Muscle of arm (tissue), 12 donors: Measurements from ENCODE around the gene SCGB3A2. TPM values are rescaled to one million over a fixed set of nuclear protein-coding genes. Genes with fewer than 3 reads are reported as not detected.
"Not testable (repeated sequence)": the region's sequence is repeated elsewhere in the genome, so short reads cannot be mapped to it uniquely, and the experiment has no call there.

Source experiments
- DNase-seq: peaks from one replicate; pipeline ENCODE4 v3.0.0-alpha.2; 2013
- polyA plus RNA-seq, 12 donors: library from polyadenylated mRNA; unstranded; fragments of 120-200 nt; gene quantifications; one replicate each; pipeline ENCODE4 v1.2.1, GENCODE V29; 2013; ENCODE audit not compliant: insufficient read length in 12 of 12

SCGB3A2 gene
- polyA plus RNA-seq, 12 donors, result 0.39 to 0.63 (median 0.61) TPM; not detected in 9

DNA sequence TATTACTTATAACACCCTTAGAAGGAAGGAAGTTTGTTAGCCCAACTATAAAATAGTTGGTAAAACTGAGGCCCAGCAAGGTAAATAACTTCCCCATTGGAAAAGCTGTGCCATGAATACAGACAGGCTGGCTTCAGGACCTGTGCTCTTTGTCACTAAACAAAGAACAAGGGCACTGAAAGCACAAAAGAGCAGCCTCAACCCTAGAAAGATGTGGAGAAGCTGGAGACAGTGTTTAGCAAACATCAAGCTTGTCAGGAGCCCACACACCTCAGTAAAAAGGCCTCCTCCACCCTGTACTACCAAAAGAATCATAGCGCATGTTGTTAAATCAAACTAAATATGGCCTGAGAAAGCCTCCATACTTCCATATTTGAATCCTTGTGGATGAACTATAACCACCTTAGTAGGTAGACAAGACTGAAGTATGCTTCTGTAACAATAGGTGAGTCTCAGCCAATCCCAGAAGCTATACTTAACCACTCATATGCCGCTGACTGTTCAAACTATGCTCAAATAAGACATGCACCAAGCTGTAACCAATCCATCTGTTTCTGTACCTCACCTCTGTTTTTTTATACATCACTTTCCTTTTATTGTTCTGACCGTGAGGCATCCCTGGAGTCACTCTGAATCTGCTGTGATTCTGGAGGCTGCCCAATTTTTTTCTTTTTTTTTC, 18.4 kb upstream of the SCGB3A2 start:
- DNase-seq, result no peak

- no peak for DNase-seq
Observed at GRCh38 chr5:147860641-147861025, 17.9 kb upstream of the SCGB3A2 start.

DNA sequence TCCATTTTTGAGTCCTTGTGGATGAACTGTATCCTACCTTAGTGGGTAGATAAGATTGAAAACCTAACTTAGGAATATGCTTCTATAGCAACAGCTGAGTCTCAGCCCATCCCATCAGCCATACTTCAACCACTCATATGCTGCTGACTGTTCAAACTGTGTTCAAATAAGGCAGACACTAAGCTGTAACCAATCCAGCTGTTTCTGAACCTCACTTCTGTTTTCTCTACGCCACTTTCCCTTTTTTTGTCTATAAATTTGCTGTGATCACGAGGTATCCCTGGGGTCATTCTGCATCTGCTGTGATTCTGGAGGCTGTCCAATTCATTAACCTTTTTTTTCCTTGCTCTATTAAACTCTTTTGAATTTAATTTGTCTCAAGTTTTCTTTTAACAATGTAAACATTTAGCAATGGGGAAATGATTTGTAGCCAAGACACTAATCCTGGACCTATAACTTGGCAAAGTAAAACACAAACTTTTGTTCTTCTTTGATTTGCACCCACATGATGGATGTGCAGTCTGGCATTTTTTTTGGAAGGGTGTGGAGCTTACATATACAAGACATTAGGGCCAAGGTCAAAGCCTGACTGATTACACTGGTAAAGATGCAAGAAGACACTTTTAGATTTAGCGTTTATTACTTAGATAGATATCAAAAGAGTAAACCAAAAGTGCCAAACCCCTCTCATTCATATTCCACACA, 14.9 kb upstream of the SCGB3A2 start:
- no peak for DNase-seq

GRCh38 chr5:147869112-147869511, 9.4 kb upstream of the SCGB3A2 start:
- DNase-seq, result no peak

GRCh38 chr5:147869892-147870291, 8.6 kb upstream of the SCGB3A2 start:
- not testable (repeated sequence) for DNase-seq

- DNase-seq, result not testable (repeated sequence)
Observed at GRCh38 chr5:147871980-147872549, 6.4 kb upstream of the SCGB3A2 start.

DNA sequence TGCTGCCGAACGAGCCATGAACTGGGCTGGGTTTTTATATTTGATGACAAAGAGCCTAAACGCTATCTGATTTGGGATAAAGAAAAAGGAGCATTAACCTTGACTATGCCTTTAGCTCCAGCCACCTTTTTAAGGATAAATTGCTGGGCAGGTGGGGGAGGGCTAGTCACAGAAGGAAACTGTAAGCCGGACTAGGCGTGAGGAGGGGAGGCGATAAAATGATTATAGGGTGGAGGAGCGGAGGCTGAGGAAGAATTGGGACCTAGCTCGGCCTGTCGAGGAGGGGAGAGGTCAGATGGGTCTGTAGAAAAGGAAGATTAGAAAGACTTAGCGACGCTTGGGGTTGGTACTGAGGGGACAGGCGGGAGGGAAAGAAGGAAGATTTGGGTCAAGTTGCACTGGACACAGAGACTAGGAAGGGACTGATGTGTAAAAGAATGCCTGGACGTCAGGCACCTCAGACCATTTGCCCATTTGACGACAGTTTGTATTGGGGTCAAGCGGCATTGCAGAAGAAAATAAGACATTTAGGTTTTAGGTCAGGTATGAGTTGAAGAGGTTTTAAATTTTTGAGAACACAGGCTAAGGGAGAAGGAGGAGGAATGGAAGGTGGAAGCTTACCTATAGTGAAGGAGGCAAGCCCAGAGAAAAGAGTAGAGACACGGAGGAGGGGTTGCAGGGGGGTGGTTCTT, 5.6 kb upstream of the SCGB3A2 start:
- not testable (repeated sequence) for DNase-seq

GRCh38 chr5:147874118-147874875, 4.2 kb upstream of the SCGB3A2 start:
- not testable (repeated sequence) for DNase-seq

DNA sequence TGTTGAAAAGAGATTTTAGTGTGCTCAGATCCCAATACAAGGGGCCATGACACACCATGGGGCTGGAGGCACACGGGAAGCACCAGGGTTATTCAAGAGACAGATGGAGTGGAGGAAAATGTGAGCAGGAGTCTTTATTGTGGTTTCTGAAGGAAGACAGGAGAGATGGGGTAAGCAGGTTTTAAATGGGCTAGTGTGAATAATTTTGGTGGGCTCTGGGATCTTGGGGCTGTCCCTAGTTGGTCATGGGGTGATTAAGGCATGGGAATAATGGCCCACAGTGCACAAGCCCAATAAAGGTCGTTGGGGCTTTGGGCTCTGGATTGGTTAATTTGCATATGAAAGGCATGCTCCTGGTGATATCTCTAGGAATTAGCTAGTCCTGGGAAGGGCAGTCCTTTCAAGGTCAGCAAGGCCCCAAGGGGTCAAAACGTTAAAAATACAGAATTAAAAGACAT, 3.6 kb upstream of the SCGB3A2 start:
- no peak for DNase-seq

GRCh38 chr5:147876141-147876540, 2.4 kb upstream of the SCGB3A2 start:
- DNase-seq, result no peak

GRCh38 chr5:147876626-147877025, 1.9 kb upstream of the SCGB3A2 start:
- no peak for DNase-seq

DNA sequence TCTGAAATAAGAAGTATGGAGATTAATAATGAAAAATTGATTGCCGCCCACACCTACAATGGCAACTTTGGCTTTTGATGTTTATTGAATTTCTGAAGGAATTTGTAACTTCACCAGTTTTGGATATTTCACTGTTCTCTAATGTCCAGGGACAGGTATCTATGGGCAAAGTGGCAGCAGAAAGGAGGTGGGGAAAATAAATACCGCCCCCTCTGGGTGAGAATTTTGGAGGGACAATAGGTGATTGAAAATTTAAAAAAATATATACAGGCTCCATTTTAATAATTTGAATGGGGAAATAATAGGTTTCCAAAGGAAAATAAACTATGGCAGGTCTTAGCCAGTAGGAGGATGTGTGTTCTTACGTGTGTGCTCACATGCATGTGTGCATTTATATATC, 1.3 kb downstream of the SCGB3A2 start:
- no peak for DNase-seq

DNA sequence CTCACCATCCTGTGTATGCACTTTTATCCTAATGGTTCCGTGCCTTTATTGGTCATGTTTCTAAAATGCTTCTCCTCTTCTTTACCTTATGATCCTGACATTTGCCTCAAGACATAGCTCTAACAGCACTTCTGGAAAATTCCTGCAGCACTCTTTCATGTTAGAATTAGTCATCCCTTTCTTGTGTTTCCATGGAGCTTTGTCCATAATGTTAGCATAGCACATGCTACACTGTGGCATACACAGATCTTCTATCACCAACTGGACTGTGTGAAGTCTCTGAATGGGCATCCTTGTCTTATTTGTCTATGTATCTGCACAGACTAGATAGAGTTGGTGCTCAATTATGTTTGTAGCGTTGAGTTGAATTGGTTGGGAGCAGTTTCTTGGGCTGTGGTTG, 2.0 kb downstream of the SCGB3A2 start:
- no peak for DNase-seq

GRCh38 chr5:147882586-147883313, 4.2 kb downstream of the SCGB3A2 start:
- DNase-seq, result no peak

DNA sequence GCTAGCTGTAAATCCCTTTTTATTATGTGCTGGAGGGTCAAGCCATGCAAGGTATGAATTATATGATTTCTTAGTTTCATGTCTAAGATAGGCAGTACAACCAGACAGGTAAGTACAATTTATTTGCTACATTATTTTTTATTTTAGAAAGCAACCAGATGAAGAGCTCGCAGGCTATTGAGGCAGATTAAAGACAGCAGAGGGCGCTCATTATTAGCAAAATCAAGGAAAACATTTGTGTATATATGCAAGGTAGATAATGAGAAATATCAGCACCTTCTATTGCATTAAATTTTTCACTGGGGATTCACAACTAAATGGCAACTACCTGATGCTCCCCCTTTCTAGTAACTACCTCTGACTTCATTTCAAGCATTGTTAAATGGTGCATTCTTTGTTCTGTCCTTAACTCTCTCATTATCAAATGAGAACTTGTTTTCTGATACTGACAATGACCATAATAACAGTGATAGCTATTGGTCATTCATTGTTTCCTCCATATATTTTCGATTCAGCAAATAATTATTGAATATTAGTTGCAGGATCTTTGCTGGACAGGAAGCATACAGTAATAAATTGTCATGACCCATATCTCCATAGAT, 8.6 kb downstream of the SCGB3A2 start:
- no peak for DNase-seq

GRCh38 chr5:147887930-147888329, 9.4 kb downstream of the SCGB3A2 start:
- DNase-seq, result no peak

DNA sequence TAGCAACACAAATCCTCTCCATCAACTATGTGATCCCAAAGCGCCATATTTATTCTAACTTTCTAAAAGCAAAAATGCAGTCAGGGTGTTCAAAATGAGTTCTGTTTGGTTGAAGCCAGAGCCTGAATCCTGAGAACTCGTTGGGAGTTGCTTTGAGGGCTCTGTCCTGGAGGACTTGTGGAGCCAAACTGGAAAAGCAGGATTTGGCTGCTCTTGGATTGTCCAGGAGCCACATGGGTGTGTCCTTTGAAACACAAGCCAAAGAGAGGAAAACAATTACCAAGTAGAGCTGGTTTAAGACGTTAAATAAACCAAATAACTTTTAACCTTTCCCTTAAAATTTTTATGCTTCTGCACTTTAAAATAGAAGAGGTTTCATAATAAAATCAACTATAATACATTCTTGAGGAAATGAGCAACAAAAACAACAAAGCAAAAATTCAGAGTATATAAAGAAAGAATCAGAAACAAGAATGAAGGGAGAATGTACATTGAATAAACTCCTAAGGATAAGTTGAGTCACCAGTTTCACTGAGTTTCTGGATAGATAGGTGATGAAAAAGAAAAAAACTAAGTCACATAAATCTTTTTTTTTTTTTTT, 14.3 kb downstream of the SCGB3A2 start:
- DNase-seq, result no peak

DNA sequence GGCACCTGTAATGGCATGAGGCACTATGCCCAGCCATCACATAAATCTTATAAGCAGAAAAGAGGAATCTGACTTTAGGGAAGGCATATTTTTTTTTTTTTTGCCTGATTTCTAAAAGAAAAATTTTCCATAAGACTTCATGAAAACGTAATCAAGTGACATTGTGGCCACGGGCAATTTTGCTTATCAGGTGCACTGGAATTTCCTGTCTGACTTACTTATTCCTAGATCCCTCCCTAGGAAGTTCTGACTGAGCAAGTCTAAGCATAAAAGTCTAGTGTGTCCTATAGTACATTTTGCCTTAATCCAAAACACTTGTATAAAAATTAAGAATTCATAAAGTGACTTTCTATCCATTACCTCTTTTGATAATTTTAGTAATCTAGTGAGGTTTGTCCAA, 15.3 kb downstream of the SCGB3A2 start:
- no peak for DNase-seq

DNA sequence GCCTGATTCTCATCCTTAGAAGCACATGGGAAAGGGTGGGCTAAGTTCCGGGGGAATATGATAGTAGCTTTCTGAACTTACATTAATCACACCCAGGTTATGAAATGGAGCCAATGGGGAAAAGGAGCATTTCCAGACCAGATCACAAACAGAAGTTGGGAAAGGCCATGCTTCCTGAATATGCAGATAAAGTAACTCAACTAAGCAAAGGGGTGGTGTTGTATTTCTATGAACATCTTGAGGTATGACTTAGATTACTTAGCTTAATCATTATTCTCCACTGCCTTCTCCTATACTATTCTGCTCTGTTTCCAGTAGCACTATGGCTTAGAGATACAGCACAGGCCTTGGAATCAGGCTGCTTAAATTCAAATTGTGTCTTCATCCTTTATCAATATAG, 17.4 kb downstream of the SCGB3A2 start:
- DNase-seq, result no peak

- no peak for DNase-seq
Observed at GRCh38 chr5:147898875-147899401, 20.4 kb downstream of the SCGB3A2 start.
